ENCODE data around the gene ITGA1. TPM values are rescaled to one million over a fixed set of nuclear protein-coding genes. Genes with fewer than 3 reads are reported as not detected.

Gene ITGA1
- total RNA-seq, 2 experiments from 2014 or later = not detected

DNA sequence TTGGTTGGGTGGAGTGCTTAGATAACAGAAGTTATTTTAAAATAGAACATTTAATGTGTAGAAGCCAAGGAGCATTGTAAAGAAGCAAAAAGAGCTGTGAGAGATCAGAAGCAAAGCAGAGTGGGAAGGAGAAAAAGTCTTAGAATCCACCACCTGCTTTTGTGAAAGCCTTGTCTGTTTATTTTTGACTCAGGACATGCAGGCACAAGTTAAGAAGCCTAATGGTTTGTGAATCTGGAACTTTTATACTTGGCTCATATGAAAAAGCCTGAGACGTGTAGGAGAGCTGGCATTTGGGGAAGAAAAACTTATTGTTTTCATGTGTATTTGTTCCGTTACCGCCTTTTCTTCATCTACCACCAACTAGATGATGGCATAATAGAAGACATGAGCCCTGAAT is 163.0 kb downstream of the ITGA1 start:
- Histone ChIP-seq H3K9me3 (ENCODE audit: low read length) (no peaks in the 10 kb centered on the region), H3K27ac (ENCODE audit: low read depth, low read length, poor library complexity, severe bottlenecking) (no peak overlapping the region), H3K36me3 (ENCODE audit: insufficient read depth, low read length) (no peaks in the 10 kb centered on the region), H3K4me3 (ENCODE audit: low read depth, low read length, poor library complexity, severe bottlenecking) (no peak overlapping the region), H3K9me2 (ENCODE audit: insufficient read depth, low read length) (no peaks in the 10 kb centered on the region), H3K4me2 (ENCODE audit: low read length) (no peak overlapping the region), H4K20me1 (ENCODE audit: insufficient read depth, low read length) (no peaks in the 10 kb centered on the region), H2AFZ (ENCODE audit: low read length) (no peak overlapping the region), H3K79me2 (ENCODE audit: insufficient read depth, low read depth, low read length) (no peaks in the 10 kb centered on the region), H3K4me1 (ENCODE audit: insufficient read depth, low read length, poor library complexity, severe bottlenecking) (no peaks in the 10 kb centered on the region)
- TF ChIP-seq, protein P1, sequence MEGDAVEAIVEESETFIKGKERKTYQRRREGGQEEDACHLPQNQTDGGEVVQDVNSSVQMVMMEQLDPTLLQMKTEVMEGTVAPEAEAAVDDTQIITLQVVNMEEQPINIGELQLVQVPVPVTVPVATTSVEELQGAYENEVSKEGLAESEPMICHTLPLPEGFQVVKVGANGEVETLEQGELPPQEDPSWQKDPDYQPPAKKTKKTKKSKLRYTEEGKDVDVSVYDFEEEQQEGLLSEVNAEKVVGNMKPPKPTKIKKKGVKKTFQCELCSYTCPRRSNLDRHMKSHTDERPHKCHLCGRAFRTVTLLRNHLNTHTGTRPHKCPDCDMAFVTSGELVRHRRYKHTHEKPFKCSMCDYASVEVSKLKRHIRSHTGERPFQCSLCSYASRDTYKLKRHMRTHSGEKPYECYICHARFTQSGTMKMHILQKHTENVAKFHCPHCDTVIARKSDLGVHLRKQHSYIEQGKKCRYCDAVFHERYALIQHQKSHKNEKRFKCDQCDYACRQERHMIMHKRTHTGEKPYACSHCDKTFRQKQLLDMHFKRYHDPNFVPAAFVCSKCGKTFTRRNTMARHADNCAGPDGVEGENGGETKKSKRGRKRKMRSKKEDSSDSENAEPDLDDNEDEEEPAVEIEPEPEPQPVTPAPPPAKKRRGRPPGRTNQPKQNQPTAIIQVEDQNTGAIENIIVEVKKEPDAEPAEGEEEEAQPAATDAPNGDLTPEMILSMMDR (conservative IDR thresholded peaks at IDR 0.05; ENCODE audit: low read length) = no peak
- TF ChIP-seq EZH2phosphoT487 (IDR thresholded peaks at IDR 0.05; ENCODE audit: borderline replicate concordance, low read depth, low read length) = no peak
- ChIA-PET CTCF (ENCODE audit: unreplicated experiment) (no interaction called here), POLR2A (interaction anchor here (1.2 kb wide), 1 partner anchor 11 kb away, joined by 5 read pairs; no protein-coding TSS in a partner anchor)
- intact Hi-C loops (cut with micrococcal nuclease; ENCODE audit: unreplicated experiment) = no loop called here
- BruUV-seq (replicated peaks) = no TSS peak
- DNase-seq (ENCODE audit: low spot score) = no peak

DNA sequence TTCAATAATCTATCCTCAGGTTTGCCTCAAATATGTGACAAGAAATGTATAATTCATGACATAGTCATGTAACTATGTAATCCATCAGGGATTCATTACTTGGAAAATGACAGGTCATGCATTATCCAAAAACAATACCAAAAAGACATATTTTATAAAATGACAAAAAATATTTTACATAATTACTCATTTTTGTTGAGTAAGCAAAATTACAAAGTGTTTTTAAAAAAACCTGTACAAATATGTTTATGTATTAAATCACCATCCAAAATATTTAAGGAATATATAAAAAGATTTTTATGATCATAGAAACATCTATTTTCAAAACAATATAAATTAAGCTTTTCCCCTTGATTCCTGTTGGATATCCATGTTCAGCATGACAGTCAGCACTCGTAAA is 164.8 kb downstream of the ITGA1 start:
- no peaks in the 10 kb centered on the region for H4K20me1 ChIP-seq (ENCODE audit: insufficient read depth, low read length)
- no peak overlapping the region for H3K4me2 ChIP-seq (ENCODE audit: low read length)
- no peak overlapping the region for H2AFZ ChIP-seq (ENCODE audit: low read length)
- no peak overlapping the region for H3K4me3 ChIP-seq (ENCODE audit: low read depth, low read length, poor library complexity, severe bottlenecking)
- ChIA-PET POLR2A (interaction anchor here (0.6 to 1.0 kb wide), 3 partner anchors 8 to 187 kb away, joined by 3 to 4 read pairs (median 3); no protein-coding TSS in a partner anchor), CTCF (ENCODE audit: unreplicated experiment) (no interaction called here)
- no peaks in the 10 kb centered on the region for H3K9me3 ChIP-seq (ENCODE audit: low read length)
- H3K4me1 ChIP-seq (ENCODE audit: insufficient read depth, low read length, poor library complexity, severe bottlenecking) = no peaks in the 10 kb centered on the region
- DNase-seq (ENCODE audit: low spot score) = no peak
- TF ChIP-seq, protein P1 (conservative IDR thresholded peaks at IDR 0.05; ENCODE audit: low read length) = no peak
- no peak for TF ChIP-seq EZH2phosphoT487 (IDR thresholded peaks at IDR 0.05; ENCODE audit: borderline replicate concordance, low read depth, low read length)
- no peaks in the 10 kb centered on the region for H3K9me2 ChIP-seq (ENCODE audit: insufficient read depth, low read length)
- H3K79me2 ChIP-seq (ENCODE audit: insufficient read depth, low read depth, low read length) = no peaks in the 10 kb centered on the region
- no peaks in the 10 kb centered on the region for H3K36me3 ChIP-seq (ENCODE audit: insufficient read depth, low read length)
- no peak overlapping the region for H3K27ac ChIP-seq (ENCODE audit: low read depth, low read length, poor library complexity, severe bottlenecking)
- intact Hi-C loops (cut with micrococcal nuclease; ENCODE audit: unreplicated experiment) = no loop called here
- BruUV-seq (replicated peaks) = no TSS peak

DNA sequence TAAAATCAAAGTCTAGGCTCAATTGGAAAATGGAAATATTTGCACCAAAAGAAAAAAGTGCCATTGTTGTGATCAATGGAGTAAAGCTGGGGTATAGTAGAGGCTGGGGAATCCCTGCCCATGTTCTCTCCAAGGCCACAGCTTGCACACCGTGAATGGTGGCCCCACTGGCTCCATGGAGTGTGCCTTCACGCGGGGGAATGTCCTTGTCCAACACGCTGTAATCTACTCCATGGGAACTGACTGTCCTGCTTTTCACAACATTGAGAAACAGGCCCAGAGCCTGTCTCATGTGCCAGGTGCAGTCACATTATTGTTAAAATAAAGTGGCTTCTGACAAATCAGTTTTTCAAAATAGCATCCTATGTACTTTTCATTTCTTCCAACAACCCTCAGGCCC is 168.3 kb downstream of the ITGA1 start:
- ChIA-PET CTCF (ENCODE audit: unreplicated experiment) (no interaction called here), POLR2A (no interaction called here)
- Histone ChIP-seq H4K20me1 (ENCODE audit: insufficient read depth, low read length) (no peaks in the 10 kb centered on the region), H3K79me2 (ENCODE audit: insufficient read depth, low read depth, low read length) (no peaks in the 10 kb centered on the region), H2AFZ (ENCODE audit: low read length) (no peak overlapping the region; the same call in 1 of the 2 replicates), H3K9me3 (ENCODE audit: low read length) (no peaks in the 10 kb centered on the region), H3K27ac (ENCODE audit: low read depth, low read length, poor library complexity, severe bottlenecking) (no peak overlapping the region), H3K4me1 (ENCODE audit: insufficient read depth, low read length, poor library complexity, severe bottlenecking) (no peaks in the 10 kb centered on the region), H3K4me2 (ENCODE audit: low read length) (no peak overlapping the region), H3K4me3 (ENCODE audit: low read depth, low read length, poor library complexity, severe bottlenecking) (no peak overlapping the region), H3K9me2 (ENCODE audit: insufficient read depth, low read length) (no peaks in the 10 kb centered on the region), H3K36me3 (ENCODE audit: insufficient read depth, low read length) (no peaks in the 10 kb centered on the region)
- no TSS peak for BruUV-seq (replicated peaks)
- intact Hi-C loops (cut with micrococcal nuclease; ENCODE audit: unreplicated experiment) = no loop called here
- TF ChIP-seq EZH2phosphoT487 (IDR thresholded peaks at IDR 0.05; ENCODE audit: borderline replicate concordance, low read depth, low read length) = no peak
- TF ChIP-seq, protein P1 (conservative IDR thresholded peaks at IDR 0.05; ENCODE audit: low read length) = no peak
- DNase-seq (ENCODE audit: low spot score) = no peak

Measured in OCI-LY7 (cell line).